M059J (cell line): ENCODE data around the gene FAM200A. TPM values are rescaled to one million over a fixed set of nuclear protein-coding genes. Genes with fewer than 3 reads are reported as not detected.
"Not testable (repeated sequence)": the region's sequence is repeated elsewhere in the genome, so short reads cannot be mapped to it uniquely, and the experiment has no call there.

ENCODE experiments used
- DNase-seq: peaks from one replicate; pipeline ENCODE4 v3.0.0-alpha.2; 2012; ENCODE audit warnings: low read depth
- total RNA-seq: library from RNA; depleted of rRNA; stranded (reverse); fragments of >200 nt; shearing (Covaris generic); gene quantifications from 2 replicates; pipeline ENCODE4 v1.2.3, GENCODE V29; 2014; rRNA removed

The FAM200A gene
- 8.6 and 13.3 TPM in 2 replicates for total RNA-seq

- peak; percentile 93 for DNase-seq
These were observed at the start of gene FAM200A for GRCh38 chr7:99551767-99552463. TSS of gene FAM200A (minus strand) at chr7:99552114. CDS start at chr7:99548407, 3,707 bp downstream.

- DNase-seq: no peak
These were observed 47.9 kb upstream of the FAM200A start for GRCh38 chr7:99599836-99600235.

GRCh38 chr7:99597762-99598501 lies 46.0 kb upstream of the FAM200A start, which contains the start of gene TMEM225B:
TSS of gene TMEM225B (plus strand) at chr7:99598267. CDS start at chr7:99604389, 6,122 bp downstream.
- no peak for DNase-seq

- DNase-seq: no peak
These were observed 44.6 kb upstream of the FAM200A start for GRCh38 chr7:99596408-99596955.

- DNase-seq: no peak
These were observed 43.2 kb upstream of the FAM200A start for GRCh38 chr7:99594948-99595745.

GRCh38 chr7:99588868-99589267 lies 37.0 kb upstream of the FAM200A start:
- DNase-seq: no peak

- not testable (repeated sequence) for DNase-seq
These were observed 28.9 kb upstream of the FAM200A start for GRCh38 chr7:99580778-99581332.

GRCh38 chr7:99579956-99580777 lies 28.3 kb upstream of the FAM200A start:
- peak; percentile 49 for DNase-seq

GRCh38 chr7:99579281-99579955 lies 27.5 kb upstream of the FAM200A start:
- DNase-seq: no peak

GRCh38 chr7:99576251-99576650 lies 24.3 kb upstream of the FAM200A start:
- no peak for DNase-seq

GRCh38 chr7:99573257-99573656 lies 21.3 kb upstream of the FAM200A start:
- no peak for DNase-seq

- DNase-seq: no peak
These were observed 19.9 kb upstream of the FAM200A start for GRCh38 chr7:99571768-99572167.

- DNase-seq: not testable (repeated sequence)
These were observed 16.9 kb upstream of the FAM200A start for GRCh38 chr7:99568770-99569169.

- peak; percentile 86 for DNase-seq
These were observed 11.7 kb upstream of the FAM200A start for GRCh38 chr7:99563650-99564049.

GRCh38 chr7:99562832-99563231 lies 10.9 kb upstream of the FAM200A start:
- DNase-seq: peak; percentile 100

GRCh38 chr7:99562114-99562784 lies 10.3 kb upstream of the FAM200A start:
- peak; percentile 13 for DNase-seq

GRCh38 chr7:99561737-99562051 lies 9.8 kb upstream of the FAM200A start:
- DNase-seq: no peak

GRCh38 chr7:99560834-99561736 lies 9.2 kb upstream of the FAM200A start:
- DNase-seq: peak; percentile 7
